Brain microvascular endothelial cell (primary cell): Measurements from ENCODE around the gene TGFA.

Experiments
- DNase-seq: peaks from one replicate; pipeline ENCODE4 v3.0.0-alpha.2; 2020
- H3K27ac ChIP-seq: fragments of 250-450 bp; sonication (Bioruptor Pico); 2 replicates; pipeline ENCODE4 v1.5.1; 2020; ENCODE audit warnings: mild to moderate bottlenecking, moderate library complexity
- H3K27me3 ChIP-seq: fragments of 250-450 bp; sonication (Bioruptor Pico); replicated peaks from 2 replicates; pipeline ENCODE4 v1.5.1; 2020; ENCODE audit warnings: mild to moderate bottlenecking
- H3K36me3 ChIP-seq: fragments of 250-450 bp; sonication (Bioruptor Pico); replicated peaks from 2 replicates; pipeline ENCODE4 v1.5.1; 2020; ENCODE audit warnings: mild to moderate bottlenecking
- H3K4me3 ChIP-seq: 2 replicates; pipeline ENCODE4 v1.5.1; 2011; ENCODE audit warnings: low read depth, mild to moderate bottlenecking, control low read depth, low read length, moderate library complexity
- CTCF ChIP-seq: IDR thresholded peaks from 2 replicates; pipeline ENCODE4 v1.5.1; 2011; ENCODE audit warnings: low read depth, mild to moderate bottlenecking, moderate library complexity, low read length, control low read depth, inconsistent platforms; ENCODE audit errors: missing control alignments
- in situ Hi-C: cut with HindIII; loops from 2 replicates; pipeline ENCODE4 v1.10.0; 2017; ENCODE audit warnings: low sequenced_read_pairs, low pct_ligation_motif_present

Gene TGFA

GRCh38 chr2:70515938-70516337 is 37.7 kb downstream of the TGFA start:
- no peaks in the 10 kb centered on the region for H3K36me3 ChIP-seq
- H3K4me3 ChIP-seq = no peak overlapping the region

GRCh38 chr2:70514612-70515055 is 39.0 kb downstream of the TGFA start:
- H3K36me3 ChIP-seq = no peaks in the 10 kb centered on the region
- H3K4me3 ChIP-seq = no peak overlapping the region
- no peak overlapping the region for H3K27ac ChIP-seq
- no peak for DNase-seq
- no peak for TF ChIP-seq CTCF
- in situ Hi-C loops = no loop called here
- peaks cover 2% of the 10 kb centered on the region for H3K27me3 ChIP-seq

More at GRCh38 chr2:70515938-70516337, 37.7 kb downstream of the TGFA start:
- TF ChIP-seq CTCF = no peak
- H3K27ac ChIP-seq = no peak overlapping the region
- no peak for DNase-seq
- in situ Hi-C loops = no loop called here
- H3K27me3 ChIP-seq = peaks cover 2% of the 10 kb centered on the region

- Histone ChIP-seq H3K4me3 (no peak overlapping the region), H3K36me3 (no peaks in the 10 kb centered on the region), H3K27me3 (peaks cover 2% of the 10 kb centered on the region), H3K27ac (no peak overlapping the region)
- DNase-seq = no peak
- TF ChIP-seq CTCF = no peak
- in situ Hi-C loops = no loop called here
Observed at GRCh38 chr2:70513738-70514137, 39.9 kb downstream of the TGFA start.

GRCh38 chr2:70511971-70512729 is 41.5 kb downstream of the TGFA start:
- Histone ChIP-seq H3K27ac (no peak overlapping the region), H3K27me3 (peaks cover 2% of the 10 kb centered on the region), H3K36me3 (no peaks in the 10 kb centered on the region), H3K4me3 (no peak overlapping the region)
- no peak for TF ChIP-seq CTCF
- DNase-seq = no peak
- in situ Hi-C loops = no loop called here

- in situ Hi-C loops = no loop called here
- Histone ChIP-seq H3K27me3 (no peaks in the 10 kb centered on the region), H3K36me3 (no peaks in the 10 kb centered on the region), H3K27ac (no peak overlapping the region), H3K4me3 (no peak overlapping the region)
- TF ChIP-seq CTCF = no peak
- DNase-seq = no peak
Observed at GRCh38 chr2:70510313-70510712, 43.3 kb downstream of the TGFA start.

- Histone ChIP-seq H3K36me3 (no peaks in the 10 kb centered on the region), H3K27ac (no peak overlapping the region), H3K27me3 (no peaks in the 10 kb centered on the region), H3K4me3 (no peak overlapping the region)
- in situ Hi-C loops = no loop called here
- DNase-seq = no peak
- TF ChIP-seq CTCF = no peak
Observed at GRCh38 chr2:70509565-70509964, 44.1 kb downstream of the TGFA start.
